WERI-Rb-1 (cell line): ENCODE measurements around the gene MIPEP.

ENCODE experiments used
- DNase-seq: peaks from one replicate; pipeline ENCODE4 v3.0.0-alpha.2; 2020
- H3K27ac ChIP-seq: fragments of 250-450 bp; sonication (Bioruptor Pico); 2 replicates; pipeline ENCODE4 v1.5.1; 2020; ENCODE audit warnings: mild to moderate bottlenecking, moderate library complexity
- H3K27me3 ChIP-seq: fragments of 250-450 bp; sonication (Bioruptor Pico); 2 replicates; pipeline ENCODE4 v1.5.1; 2021; ENCODE audit warnings: mild to moderate bottlenecking, low read depth, moderate library complexity; ENCODE audit not compliant: insufficient read depth, severe bottlenecking
- H3K36me3 ChIP-seq: fragments of 250-450 bp; sonication (Bioruptor Pico); 2 replicates; pipeline ENCODE4 v1.5.1; 2020; ENCODE audit warnings: mild to moderate bottlenecking, moderate library complexity
- H3K4me3 ChIP-seq: 2 replicates; pipeline ENCODE4 v1.5.1; 2011; ENCODE audit warnings: low read depth, mild to moderate bottlenecking, control low read depth, low read length
- H3K9me3 ChIP-seq: fragments of 250-450 bp; sonication (Bioruptor Pico); 2 replicates; pipeline ENCODE4 v1.5.1; 2021; ENCODE audit warnings: mild to moderate bottlenecking, moderate library complexity; ENCODE audit not compliant: severe bottlenecking
- CTCF ChIP-seq: IDR thresholded peaks from 2 replicates; pipeline ENCODE4 v1.5.1; 2011; ENCODE audit warnings: low read depth, mild to moderate bottlenecking, control low read depth, inconsistent platforms, low read length

Gene MIPEP

GRCh38 chr13:23754997-23755396 is 134.2 kb downstream of the MIPEP start:
- H3K27ac ChIP-seq = no peak overlapping the region
- no peaks in the 10 kb centered on the region for H3K27me3 ChIP-seq
- no peaks in the 10 kb centered on the region for H3K36me3 ChIP-seq
- H3K9me3 ChIP-seq = no peaks in the 10 kb centered on the region
- no peak for DNase-seq
- no peak for TF ChIP-seq CTCF
- H3K4me3 ChIP-seq = no peak overlapping the region

GRCh38 chr13:23754506-23754905 is 134.7 kb downstream of the MIPEP start:
- TF ChIP-seq CTCF = no peak
- Histone ChIP-seq H3K4me3 (no peak overlapping the region), H3K36me3 (no peaks in the 10 kb centered on the region), H3K27me3 (no peaks in the 10 kb centered on the region), H3K27ac (no peak overlapping the region), H3K9me3 (no peaks in the 10 kb centered on the region)
- DNase-seq = no peak

- DNase-seq = no peak
- TF ChIP-seq CTCF = no peak
- H3K36me3 ChIP-seq = no peaks in the 10 kb centered on the region
- peak overlapping the region; percentile 3; the same call in 1 of the 2 replicates for H3K27ac ChIP-seq
- no peaks in the 10 kb centered on the region for H3K9me3 ChIP-seq
- no peaks in the 10 kb centered on the region for H3K27me3 ChIP-seq
- no peak overlapping the region for H3K4me3 ChIP-seq
Measured at GRCh38 chr13:23753458-23753857, 135.7 kb downstream of the MIPEP start.

GRCh38 chr13:23752111-23753001 is 136.8 kb downstream of the MIPEP start:
- no peak overlapping the region for H3K4me3 ChIP-seq

GRCh38 chr13:23751195-23751594 is 138.0 kb downstream of the MIPEP start:
- Histone ChIP-seq H3K4me3 (no peak overlapping the region), H3K9me3 (no peaks in the 10 kb centered on the region), H3K36me3 (no peaks in the 10 kb centered on the region), H3K27me3 (no peaks in the 10 kb centered on the region), H3K27ac (no peak overlapping the region)
- DNase-seq = no peak
- no peak for TF ChIP-seq CTCF

More at GRCh38 chr13:23752111-23753001, 136.8 kb downstream of the MIPEP start:
- DNase-seq = peak; percentile 59
- TF ChIP-seq CTCF = no peak
- H3K27ac ChIP-seq = no peak overlapping the region
- H3K9me3 ChIP-seq = no peaks in the 10 kb centered on the region
- no peaks in the 10 kb centered on the region for H3K36me3 ChIP-seq
- H3K27me3 ChIP-seq = no peaks in the 10 kb centered on the region
